Breast epithelium (tissue), 3 donors: Measurements from ENCODE around the gene CISD2.

Experiments
- CTCF ChIP-seq, 3 donors: fragments of 450-650 bp; IDR thresholded peaks; one replicate each; pipeline ENCODE4 v1.5.1; 2016 to 2017; ENCODE audit warnings: antibody characterized with exemption in 3 of 3, mild to moderate bottlenecking in 3 of 3, moderate library complexity in 3 of 3
- POLR2A ChIP-seq: fragments of 450-650 bp; IDR thresholded peaks from one replicate; pipeline ENCODE4 v1.6.1; 2016; ENCODE audit warnings: antibody characterized with exemption, mild to moderate bottlenecking, moderate library complexity

GRCh38 chr4:102878901-102879300, 10.1 kb downstream of the CISD2 start:
- TF ChIP-seq CTCF (IDR thresholded peaks at IDR 0.05) (no peak), POLR2A (no peak)
